Measurements from ENCODE around the gene TEKTIP1. TPM values are rescaled to one million over a fixed set of nuclear protein-coding genes. Genes with fewer than 3 reads are reported as not detected.
A peak's percentile ranks its signal among the peaks of the same experiment; 100 is the strongest.
"Not testable (repeated sequence)": the region's sequence is repeated elsewhere in the genome, so short reads cannot be mapped to it uniquely, and the experiment has no call there.

TEKTIP1 gene
- total RNA-seq, 1 experiment from 2014 or later, result not detected

- H3K9me3 ChIP-seq (ENCODE audit: low read length); H3K9me2 ChIP-seq (replicated peaks; ENCODE audit: insufficient read depth, low read length); H3K27ac ChIP-seq (ENCODE audit: low read length); H4K20me1 ChIP-seq (ENCODE audit: insufficient read depth, low read depth, low read length); H3K79me2 ChIP-seq (ENCODE audit: low read length); H2AFZ ChIP-seq (ENCODE audit: low read length); H3K27me3 ChIP-seq (ENCODE audit: low read length); H3K4me1 ChIP-seq (ENCODE audit: low read length); H3K4me3 ChIP-seq (ENCODE audit: low read length); H3K36me3 ChIP-seq (ENCODE audit: insufficient read depth, low read length); H3K9ac ChIP-seq (ENCODE audit: low read length); H3K4me2 ChIP-seq (ENCODE audit: low read depth, low read length, poor library complexity, severe bottlenecking): not testable (repeated sequence)
- DNase-seq, result peak; percentile 37
Measured at GRCh38 chr19:3581792-3582191, 42.8 kb downstream of the TEKTIP1 start.

- H3K4me3 ChIP-seq (ENCODE audit: low read length); H3K27ac ChIP-seq (ENCODE audit: low read length): not testable (repeated sequence)
- DNase-seq, result peak; percentile 29
Measured at GRCh38 chr19:3584036-3584802, 45.2 kb downstream of the TEKTIP1 start.

GRCh38 chr19:3585301-3586126 is 46.5 kb downstream of the TEKTIP1 start, which contains the start of gene GIPC3:
Gene GIPC3 (plus strand): TSS chr19:3585478. CDS start chr19:3585598, 120 bp downstream.
- Histone ChIP-seq H3K9me2 (replicated peaks; ENCODE audit: insufficient read depth, low read length) (no peaks in the 10 kb centered on the region), H3K79me2 (ENCODE audit: low read length) (no peaks in the 10 kb centered on the region), H3K9ac (ENCODE audit: low read length) (no peak within 1 kb of the TSS), H4K20me1 (ENCODE audit: insufficient read depth, low read depth, low read length) (no peaks in the 10 kb centered on the region), H3K4me2 (ENCODE audit: low read depth, low read length, poor library complexity, severe bottlenecking) (no peak within 1 kb of the TSS), H3K4me3 (ENCODE audit: low read length) (no peak within 1 kb of the TSS), H3K4me1 (ENCODE audit: low read length) (no peaks in the 10 kb centered on the region), H2AFZ (ENCODE audit: low read length) (no peak within 1 kb of the TSS), H3K27ac (ENCODE audit: low read length) (no peak within 1 kb of the TSS), H3K27me3 (ENCODE audit: low read length) (no peaks in the 10 kb centered on the region), H3K9me3 (ENCODE audit: low read length) (peaks cover 4% of the 10 kb centered on the region; the same call in 1 of the 2 replicates), H3K36me3 (ENCODE audit: insufficient read depth, low read length) (no peaks in the 10 kb centered on the region)
- DNase-seq, result peak; percentile 10

More at GRCh38 chr19:3584036-3584802, 45.2 kb downstream of the TEKTIP1 start:
- not testable (repeated sequence) for H3K4me1 ChIP-seq (ENCODE audit: low read length); H3K79me2 ChIP-seq (ENCODE audit: low read length); H3K4me2 ChIP-seq (ENCODE audit: low read depth, low read length, poor library complexity, severe bottlenecking); H3K9me3 ChIP-seq (ENCODE audit: low read length); H2AFZ ChIP-seq (ENCODE audit: low read length); H3K9ac ChIP-seq (ENCODE audit: low read length); H3K27me3 ChIP-seq (ENCODE audit: low read length); H3K36me3 ChIP-seq (ENCODE audit: insufficient read depth, low read length); H3K9me2 ChIP-seq (replicated peaks; ENCODE audit: insufficient read depth, low read length); H4K20me1 ChIP-seq (ENCODE audit: insufficient read depth, low read depth, low read length)

GRCh38 chr19:3586127-3586626 is 47.2 kb downstream of the TEKTIP1 start:
- peak; percentile 66 for DNase-seq
- Histone ChIP-seq H3K9me3 (ENCODE audit: low read length) (peaks cover 7% of the 10 kb centered on the region; the same call in 1 of the 2 replicates), H3K36me3 (ENCODE audit: insufficient read depth, low read length) (no peaks in the 10 kb centered on the region), H3K4me2 (ENCODE audit: low read depth, low read length, poor library complexity, severe bottlenecking) (no peak overlapping the region), H3K9me2 (replicated peaks; ENCODE audit: insufficient read depth, low read length) (no peaks in the 10 kb centered on the region), H3K27ac (ENCODE audit: low read length) (no peak overlapping the region), H4K20me1 (ENCODE audit: insufficient read depth, low read depth, low read length) (no peaks in the 10 kb centered on the region), H3K4me3 (ENCODE audit: low read length) (no peak overlapping the region), H3K9ac (ENCODE audit: low read length) (no peak overlapping the region), H3K27me3 (ENCODE audit: low read length) (no peaks in the 10 kb centered on the region), H3K4me1 (ENCODE audit: low read length) (no peaks in the 10 kb centered on the region), H3K79me2 (ENCODE audit: low read length) (no peaks in the 10 kb centered on the region), H2AFZ (ENCODE audit: low read length) (no peak overlapping the region)

- H4K20me1 ChIP-seq (ENCODE audit: insufficient read depth, low read depth, low read length), result no peaks in the 10 kb centered on the region
- no peaks in the 10 kb centered on the region for H3K36me3 ChIP-seq (ENCODE audit: insufficient read depth, low read length)
- no peak overlapping the region for H3K4me3 ChIP-seq (ENCODE audit: low read length)
- no peaks in the 10 kb centered on the region for H3K79me2 ChIP-seq (ENCODE audit: low read length)
- H3K9me2 ChIP-seq (replicated peaks; ENCODE audit: insufficient read depth, low read length), result no peaks in the 10 kb centered on the region
- H2AFZ ChIP-seq (ENCODE audit: low read length), result no peak overlapping the region
- no peak overlapping the region for H3K27ac ChIP-seq (ENCODE audit: low read length)
- no peaks in the 10 kb centered on the region for H3K27me3 ChIP-seq (ENCODE audit: low read length)
- peaks cover 10% of the 10 kb centered on the region; the same call in 1 of the 2 replicates for H3K9me3 ChIP-seq (ENCODE audit: low read length)
- DNase-seq, result peak; percentile 10
- H3K9ac ChIP-seq (ENCODE audit: low read length), result no peak overlapping the region
- no peaks in the 10 kb centered on the region for H3K4me1 ChIP-seq (ENCODE audit: low read length)
- H3K4me2 ChIP-seq (ENCODE audit: low read depth, low read length, poor library complexity, severe bottlenecking), result no peak overlapping the region
Measured at GRCh38 chr19:3586707-3587346, 47.9 kb downstream of the TEKTIP1 start.

GRCh38 chr19:3589439-3589838 is 50.5 kb downstream of the TEKTIP1 start:
- Histone ChIP-seq H3K9me2 (replicated peaks; ENCODE audit: insufficient read depth, low read length) (no peaks in the 10 kb centered on the region), H3K36me3 (ENCODE audit: insufficient read depth, low read length) (no peaks in the 10 kb centered on the region), H3K27ac (ENCODE audit: low read length) (no peak overlapping the region), H3K4me1 (ENCODE audit: low read length) (no peaks in the 10 kb centered on the region), H2AFZ (ENCODE audit: low read length) (no peak overlapping the region), H3K79me2 (ENCODE audit: low read length) (no peaks in the 10 kb centered on the region), H3K4me3 (ENCODE audit: low read length) (no peak overlapping the region), H3K4me2 (ENCODE audit: low read depth, low read length, poor library complexity, severe bottlenecking) (no peak overlapping the region), H3K9ac (ENCODE audit: low read length) (no peak overlapping the region), H4K20me1 (ENCODE audit: insufficient read depth, low read depth, low read length) (no peaks in the 10 kb centered on the region), H3K27me3 (ENCODE audit: low read length) (no peaks in the 10 kb centered on the region), H3K9me3 (ENCODE audit: low read length) (peaks cover 16% of the 10 kb centered on the region)
- peak; percentile 20 for DNase-seq

GRCh38 chr19:3589949-3590348 is 51.0 kb downstream of the TEKTIP1 start:
- no peaks in the 10 kb centered on the region for H3K36me3 ChIP-seq (ENCODE audit: insufficient read depth, low read length)
- no peak overlapping the region for H2AFZ ChIP-seq (ENCODE audit: low read length)
- DNase-seq, result peak; percentile 16
- H3K79me2 ChIP-seq (ENCODE audit: low read length), result no peaks in the 10 kb centered on the region
- H3K4me2 ChIP-seq (ENCODE audit: low read depth, low read length, poor library complexity, severe bottlenecking), result no peak overlapping the region
- no peak overlapping the region for H3K27ac ChIP-seq (ENCODE audit: low read length)
- no peaks in the 10 kb centered on the region for H4K20me1 ChIP-seq (ENCODE audit: insufficient read depth, low read depth, low read length)
- H3K4me1 ChIP-seq (ENCODE audit: low read length), result no peaks in the 10 kb centered on the region
- H3K27me3 ChIP-seq (ENCODE audit: low read length), result no peaks in the 10 kb centered on the region
- H3K9me3 ChIP-seq (ENCODE audit: low read length), result peaks cover 16% of the 10 kb centered on the region
- no peak overlapping the region for H3K4me3 ChIP-seq (ENCODE audit: low read length)
- H3K9me2 ChIP-seq (replicated peaks; ENCODE audit: insufficient read depth, low read length), result no peaks in the 10 kb centered on the region
- no peak overlapping the region for H3K9ac ChIP-seq (ENCODE audit: low read length)

Data from Karpas-422 (cell line).